NCI-H128 (cell line): ENCODE data around the gene NEO1.

Experiments
- DNase-seq: peaks from one replicate; lab custom pipeline; 2025; ENCODE audit not compliant: unreplicated experiment; lab: John Stamatoyannopoulos, UW

NEO1 gene

GRCh38 chr15:73249499-73249898 lies 197.2 kb downstream of the NEO1 start:
- no peak for DNase-seq

GRCh38 chr15:73254598-73254997 lies 202.3 kb downstream of the NEO1 start:
- no peak for DNase-seq

GRCh38 chr15:73258271-73259108 lies 206.2 kb downstream of the NEO1 start:
- DNase-seq = no peak

- DNase-seq = no peak
Observed at GRCh38 chr15:73264881-73265280, 212.6 kb downstream of the NEO1 start.

GRCh38 chr15:73265536-73266153 lies 213.4 kb downstream of the NEO1 start:
- no peak for DNase-seq

- no peak for DNase-seq
Observed at GRCh38 chr15:73268457-73268856, 216.2 kb downstream of the NEO1 start.

- no peak for DNase-seq
Observed at GRCh38 chr15:73270366-73271097, 218.3 kb downstream of the NEO1 start.

GRCh38 chr15:73273181-73274002 lies 221.1 kb downstream of the NEO1 start:
- no peak for DNase-seq

- DNase-seq = no peak
Observed at GRCh38 chr15:73275862-73276261, 223.6 kb downstream of the NEO1 start.

GRCh38 chr15:73282567-73283365 lies 230.5 kb downstream of the NEO1 start:
- no peak for DNase-seq

GRCh38 chr15:73283366-73283962 lies 231.2 kb downstream of the NEO1 start:
- no peak for DNase-seq

GRCh38 chr15:73284090-73284716 lies 231.9 kb downstream of the NEO1 start:
- DNase-seq = no peak

- no peak for DNase-seq
Observed at GRCh38 chr15:73286311-73286710, 234.0 kb downstream of the NEO1 start.

- DNase-seq = no peak
Observed at GRCh38 chr15:73287019-73287418, 234.8 kb downstream of the NEO1 start.

GRCh38 chr15:73291441-73291840 lies 239.2 kb downstream of the NEO1 start:
- DNase-seq = no peak

- DNase-seq = no peak
Observed at GRCh38 chr15:73293773-73294172, 241.5 kb downstream of the NEO1 start.

- DNase-seq = no peak
Observed at GRCh38 chr15:73295630-73296286, 243.5 kb downstream of the NEO1 start.

GRCh38 chr15:73296609-73297353 lies 244.5 kb downstream of the NEO1 start:
- DNase-seq = no peak
